Measurements from ENCODE around the gene RAD9A.

Gene RAD9A

DNA sequence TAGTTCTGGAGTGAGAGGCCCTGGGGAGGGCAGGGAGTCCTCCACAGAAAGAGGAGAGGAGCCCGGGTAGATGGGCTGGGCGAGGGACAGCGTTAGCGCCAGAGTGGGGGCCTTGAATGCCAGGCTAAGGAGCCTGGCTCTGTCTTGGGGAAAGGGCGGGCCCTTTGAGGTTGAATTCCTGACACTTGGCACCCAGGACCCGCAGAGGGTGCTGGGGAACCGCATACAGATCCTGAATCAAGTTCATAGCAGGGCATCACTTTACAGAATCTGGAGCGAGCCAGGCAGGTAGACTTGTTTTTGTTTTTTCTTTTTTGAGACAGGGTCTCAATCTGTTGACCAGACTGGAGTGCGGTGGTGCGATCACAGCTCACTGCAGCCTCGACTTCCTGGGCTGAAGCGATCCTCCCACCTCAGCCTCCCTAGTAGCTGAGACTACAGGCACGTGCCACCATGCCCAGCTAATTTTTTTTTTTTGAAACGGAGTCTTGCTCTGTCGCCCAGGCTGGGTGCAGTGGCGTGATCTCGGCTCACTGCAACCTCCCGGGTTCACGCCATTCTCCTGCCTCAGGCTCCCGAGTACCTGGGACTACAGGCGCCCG, 29.7 kb downstream of the RAD9A start:
- no peaks in the 10 kb centered on the region for H3F3A ChIP-seq (ENCODE audit: insufficient read depth, low read length)
- H3K27ac ChIP-seq (ENCODE audit: low read length) = no peak overlapping the region
- H2AFZ ChIP-seq (ENCODE audit: low read length) = peak overlapping the region; percentile 93
- H3K36me3 ChIP-seq (replicated peaks; ENCODE audit: insufficient read depth, low read length) = no peaks in the 10 kb centered on the region
- H3K9me3 ChIP-seq (replicated peaks; ENCODE audit: insufficient read depth, low read length) = no peaks in the 10 kb centered on the region
- peak overlapping the region; percentile 99; the same call in 1 of the 2 replicates for H3K4me2 ChIP-seq (ENCODE audit: low read depth, low read length)
- peak overlapping the region; percentile 61 for H3K4me3 ChIP-seq (ENCODE audit: low read length)
- no peaks in the 10 kb centered on the region for H3K9me2 ChIP-seq (replicated peaks; ENCODE audit: insufficient read depth, low read length)
- TF ChIP-seq, protein P1, sequence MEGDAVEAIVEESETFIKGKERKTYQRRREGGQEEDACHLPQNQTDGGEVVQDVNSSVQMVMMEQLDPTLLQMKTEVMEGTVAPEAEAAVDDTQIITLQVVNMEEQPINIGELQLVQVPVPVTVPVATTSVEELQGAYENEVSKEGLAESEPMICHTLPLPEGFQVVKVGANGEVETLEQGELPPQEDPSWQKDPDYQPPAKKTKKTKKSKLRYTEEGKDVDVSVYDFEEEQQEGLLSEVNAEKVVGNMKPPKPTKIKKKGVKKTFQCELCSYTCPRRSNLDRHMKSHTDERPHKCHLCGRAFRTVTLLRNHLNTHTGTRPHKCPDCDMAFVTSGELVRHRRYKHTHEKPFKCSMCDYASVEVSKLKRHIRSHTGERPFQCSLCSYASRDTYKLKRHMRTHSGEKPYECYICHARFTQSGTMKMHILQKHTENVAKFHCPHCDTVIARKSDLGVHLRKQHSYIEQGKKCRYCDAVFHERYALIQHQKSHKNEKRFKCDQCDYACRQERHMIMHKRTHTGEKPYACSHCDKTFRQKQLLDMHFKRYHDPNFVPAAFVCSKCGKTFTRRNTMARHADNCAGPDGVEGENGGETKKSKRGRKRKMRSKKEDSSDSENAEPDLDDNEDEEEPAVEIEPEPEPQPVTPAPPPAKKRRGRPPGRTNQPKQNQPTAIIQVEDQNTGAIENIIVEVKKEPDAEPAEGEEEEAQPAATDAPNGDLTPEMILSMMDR (IDR thresholded peaks at IDR 0.05; ENCODE audit: low read length) = no peak
- no peak for TF ChIP-seq EZH2 (optimal IDR thresholded peaks at IDR 0.05; ENCODE audit: low read depth, low read length)
- TF ChIP-seq EZH2phosphoT487 (IDR thresholded peaks at IDR 0.05; ENCODE audit: low read length) = no peak
- no peaks in the 10 kb centered on the region for H4K20me1 ChIP-seq (ENCODE audit: insufficient read depth, low read length)
- H3K4me1 ChIP-seq (ENCODE audit: low read length) = peaks cover 17% of the 10 kb centered on the region; the same call in 1 of the 2 replicates
- H3K79me2 ChIP-seq (ENCODE audit: low read length) = no peaks in the 10 kb centered on the region
- H3K27me3 ChIP-seq (replicated peaks; ENCODE audit: insufficient read depth, low read length) = no peaks in the 10 kb centered on the region
- H3K9ac ChIP-seq (ENCODE audit: low read length) = peak overlapping the region; percentile 28; the same call in 1 of the 2 replicates
- DNase-seq = no peak

- no peaks in the 10 kb centered on the region for H3K27me3 ChIP-seq (replicated peaks; ENCODE audit: insufficient read depth, low read length)
- no peaks in the 10 kb centered on the region for H3K36me3 ChIP-seq (replicated peaks; ENCODE audit: insufficient read depth, low read length)
- H3K79me2 ChIP-seq (ENCODE audit: low read length) = no peaks in the 10 kb centered on the region
- H3K9me3 ChIP-seq (replicated peaks; ENCODE audit: insufficient read depth, low read length) = no peaks in the 10 kb centered on the region
- no peak overlapping the region for H3K4me3 ChIP-seq (ENCODE audit: low read length)
- no peak for TF ChIP-seq EZH2phosphoT487 (IDR thresholded peaks at IDR 0.05; ENCODE audit: low read length)
- no peak for TF ChIP-seq EZH2 (optimal IDR thresholded peaks at IDR 0.05; ENCODE audit: low read depth, low read length)
- TF ChIP-seq, protein P1 (IDR thresholded peaks at IDR 0.05; ENCODE audit: low read length) = no peak
- H3F3A ChIP-seq (ENCODE audit: insufficient read depth, low read length) = peaks cover 3% of the 10 kb centered on the region; the same call in 1 of the 2 replicates
- no peak overlapping the region for H3K9ac ChIP-seq (ENCODE audit: low read length)
- no peak overlapping the region for H2AFZ ChIP-seq (ENCODE audit: low read length)
- H3K4me1 ChIP-seq (ENCODE audit: low read length) = peaks cover 17% of the 10 kb centered on the region; the same call in 1 of the 2 replicates
- no peak for DNase-seq
- no peaks in the 10 kb centered on the region for H4K20me1 ChIP-seq (ENCODE audit: insufficient read depth, low read length)
- H3K9me2 ChIP-seq (replicated peaks; ENCODE audit: insufficient read depth, low read length) = no peaks in the 10 kb centered on the region
- no peak overlapping the region for H3K27ac ChIP-seq (ENCODE audit: low read length)
- no peak overlapping the region for H3K4me2 ChIP-seq (ENCODE audit: low read depth, low read length)
Observed at GRCh38 chr11:67422891-67423290, 31.1 kb downstream of the RAD9A start.

DNA sequence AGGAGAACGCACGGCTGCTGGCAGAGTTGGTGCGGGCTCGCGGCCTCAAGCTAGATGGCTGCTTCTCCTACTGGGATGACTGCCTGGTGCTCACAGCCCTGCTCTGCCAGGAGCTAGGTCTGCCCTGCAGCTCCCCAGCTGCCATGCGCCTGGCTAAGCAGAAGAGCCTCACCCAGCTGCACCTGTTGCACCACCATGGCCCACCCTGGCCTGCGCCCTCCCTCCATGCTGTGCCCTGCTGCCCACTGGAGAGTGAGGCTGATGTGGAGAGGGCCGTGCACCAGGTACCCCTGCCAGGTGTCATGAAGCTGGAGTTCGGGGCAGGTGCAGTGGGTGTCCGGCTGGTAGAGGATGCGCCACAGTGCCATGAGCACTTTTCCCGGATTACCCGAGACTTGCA, 31.7 kb downstream of the RAD9A start:
- H2AFZ ChIP-seq (ENCODE audit: low read length) = no peak overlapping the region
- H3K79me2 ChIP-seq (ENCODE audit: low read length) = peaks cover 1% of the 10 kb centered on the region
- no peaks in the 10 kb centered on the region for H3K27me3 ChIP-seq (replicated peaks; ENCODE audit: insufficient read depth, low read length)
- DNase-seq = no peak
- no peaks in the 10 kb centered on the region for H3K9me2 ChIP-seq (replicated peaks; ENCODE audit: insufficient read depth, low read length)
- H3K36me3 ChIP-seq (replicated peaks; ENCODE audit: insufficient read depth, low read length) = no peaks in the 10 kb centered on the region
- no peak overlapping the region for H3K4me2 ChIP-seq (ENCODE audit: low read depth, low read length)
- TF ChIP-seq EZH2phosphoT487 (IDR thresholded peaks at IDR 0.05; ENCODE audit: low read length) = no peak
- no peak for TF ChIP-seq EZH2 (optimal IDR thresholded peaks at IDR 0.05; ENCODE audit: low read depth, low read length)
- TF ChIP-seq, protein P1 (IDR thresholded peaks at IDR 0.05; ENCODE audit: low read length) = no peak
- H3K9me3 ChIP-seq (replicated peaks; ENCODE audit: insufficient read depth, low read length) = no peaks in the 10 kb centered on the region
- H3K27ac ChIP-seq (ENCODE audit: low read length) = no peak overlapping the region
- no peaks in the 10 kb centered on the region for H4K20me1 ChIP-seq (ENCODE audit: insufficient read depth, low read length)
- no peak overlapping the region for H3K9ac ChIP-seq (ENCODE audit: low read length)
- H3K4me3 ChIP-seq (ENCODE audit: low read length) = no peak overlapping the region
- H3F3A ChIP-seq (ENCODE audit: insufficient read depth, low read length) = peaks cover 4% of the 10 kb centered on the region; the same call in 1 of the 2 replicates
- H3K4me1 ChIP-seq (ENCODE audit: low read length) = peaks cover 14% of the 10 kb centered on the region; the same call in 1 of the 2 replicates
